CD14-positive monocyte (primary cell): Measurements from ENCODE around the gene CRB2. TPM values are rescaled to one million over a fixed set of nuclear protein-coding genes. Genes with fewer than 3 reads are reported as not detected.

Source experiments
- DNase-seq, 3 donors: peaks; one replicate each; pipeline ENCODE4 v3.0.0-alpha.2; 2011 to 2022
- H2AFZ ChIP-seq: 2 replicates; pipeline ENCODE4 v1.6.0; 2012; ENCODE audit warnings: mild to moderate bottlenecking, low read depth, low read length, inconsistent platforms; ENCODE audit not compliant: insufficient read depth, poor library complexity, severe bottlenecking
- H3K27ac ChIP-seq, 2 donors: 1 replicate in 1 of 2; 2 replicates in 1 of 2; pipeline ENCODE4 v1.5.1; 2012 to 2013; ENCODE audit warnings: low read length in 2 of 2, control low read depth in 1 of 2, inconsistent platforms in 1 of 2, low read depth in 1 of 2, mild to moderate bottlenecking in 1 of 2
- H3K27me3 ChIP-seq, 2 donors: one replicate each; pipeline versions ENCODE4 v1.6.0 to v1.6.1; 2011 to 2013; ENCODE audit warnings: low read length in 2 of 2; ENCODE audit not compliant: control insufficient read depth in 2 of 2, insufficient read depth in 2 of 2
- H3K36me3 ChIP-seq, 2 donors: replicated peaks in 1 of 2; 1 replicate in 1 of 2; 2 replicates in 1 of 2; pipeline versions ENCODE4 v1.5.1 to v1.6.1; 2012 to 2013; ENCODE audit warnings: low read length in 2 of 2, control low read depth in 1 of 2, inconsistent platforms in 1 of 2, mild to moderate bottlenecking in 1 of 2; ENCODE audit not compliant: insufficient read depth in 2 of 2, control insufficient read depth in 1 of 2
- H3K4me1 ChIP-seq, 2 donors: 1 replicate in 1 of 2; 2 replicates in 1 of 2; pipeline versions ENCODE4 v1.5.1 to v1.6.1; 2012 to 2013; ENCODE audit warnings: low read length in 2 of 2, control low read depth in 1 of 2, inconsistent platforms in 1 of 2, mild to moderate bottlenecking in 1 of 2, moderate library complexity in 1 of 2; ENCODE audit not compliant: insufficient read depth in 2 of 2, control insufficient read depth in 1 of 2
- H3K4me2 ChIP-seq: replicated peaks from 2 replicates; pipeline ENCODE3; 2012; ENCODE audit warnings: low read length, moderate library complexity, mild to moderate bottlenecking; ENCODE audit not compliant: poor library complexity, severe bottlenecking; ENCODE audit errors: extremely low read depth
- H3K4me3 ChIP-seq, 3 experiments: fragments of 200-600 bp in 1 of 3; sonication (generic) in 1 of 3; replicated peaks in 1 of 3; 1 replicate in 2 of 3; 2 replicates in 1 of 3; pipeline ENCODE4 v1.5.1; 2011 to 2013; ENCODE audit warnings: low read length in 3 of 3, mild to moderate bottlenecking in 3 of 3, control low read depth in 2 of 3, low read depth in 2 of 3, inconsistent platforms in 1 of 3, moderate library complexity in 1 of 3
- H3K79me2 ChIP-seq: 2 replicates; pipeline ENCODE4 v1.6.0; 2012; ENCODE audit warnings: mild to moderate bottlenecking, control low read depth, inconsistent platforms, low read length, moderate library complexity; ENCODE audit not compliant: insufficient read depth
- H3K9ac ChIP-seq: 2 replicates; pipeline ENCODE4 v1.6.0; 2017; ENCODE audit warnings: low read length, mild to moderate bottlenecking; ENCODE audit not compliant: insufficient read depth, poor library complexity, severe bottlenecking
- H3K9me3 ChIP-seq, 2 donors: replicated peaks in 1 of 2; 1 replicate in 1 of 2; 2 replicates in 1 of 2; pipeline versions ENCODE4 v1.5.1 to v1.6.1; 2012 to 2013; ENCODE audit warnings: low read length in 2 of 2, control low read depth in 1 of 2; ENCODE audit not compliant: control insufficient read depth in 1 of 2, insufficient read depth in 1 of 2
- H4K20me1 ChIP-seq: 2 replicates; pipeline ENCODE4 v1.6.0; 2012; ENCODE audit warnings: mild to moderate bottlenecking, low read length, control low read depth, moderate library complexity; ENCODE audit not compliant: insufficient read depth
- H3K27ac Mint-ChIP-seq, 7 donors: one replicate each; pipeline ENCODE4 v1.8.0; 2020; ENCODE audit warnings: mild to moderate bottlenecking in 7 of 7, mixed read lengths in 7 of 7, moderate library complexity in 6 of 7, inconsistent platforms in 2 of 7
- H3K27me3 Mint-ChIP-seq, 3 donors: one replicate each; pipeline ENCODE4 v1.8.0; 2021 to 2022; ENCODE audit warnings: low read depth in 3 of 3, mild to moderate bottlenecking in 3 of 3, mixed read lengths in 3 of 3, moderate library complexity in 3 of 3, inconsistent platforms in 1 of 3
- H3K36me3 Mint-ChIP-seq, 2 donors: one replicate each; pipeline ENCODE4 v1.8.0; 2020; ENCODE audit warnings: mixed read lengths in 2 of 2, inconsistent platforms in 1 of 2, mild to moderate bottlenecking in 1 of 2
- H3K4me1 Mint-ChIP-seq: one replicate; pipeline ENCODE4 v1.8.0; 2020; ENCODE audit warnings: mild to moderate bottlenecking, mixed read lengths
- H3K4me3 Mint-ChIP-seq, 2 donors: one replicate each; pipeline ENCODE4 v1.8.0; 2020; ENCODE audit warnings: mild to moderate bottlenecking in 2 of 2, mixed read lengths in 2 of 2, moderate library complexity in 1 of 2
- H3K9me3 Mint-ChIP-seq, 7 donors: one replicate each; pipeline ENCODE4 v1.8.0; 2020 to 2022; ENCODE audit warnings: mixed read lengths in 7 of 7, mild to moderate bottlenecking in 6 of 7, moderate library complexity in 6 of 7, inconsistent platforms in 2 of 7
- WGBS: methylation state at CpG from one replicate; pipeline ENCODE4 v1.1.5; 2013; ENCODE audit warnings: missing lambda C conversion rate; ENCODE audit not compliant: insufficient coverage; 5-methylcytosine and 5-hydroxymethylcytosine counted together
- intact Hi-C, 2 donors: fragments of 100-400 bp; cut with micrococcal nuclease; formaldehyde crosslinking; loops; one replicate each; pipeline versions ENCODE4 v1.15.0 to v1.15.1; 2023
- polyA plus RNA-seq, 3 donors: library from polyadenylated mRNA; depleted of rRNA in 1 of 3; unstranded in 2 of 3; stranded (reverse) in 1 of 3; fragments of 300-500 nt in 2 of 3; fragments of >200 nt in 1 of 3; fragmentation: Illumina TruSeq in 2 of 3; gene quantifications; 1 replicate in 2 of 3; 2 replicates in 1 of 3; pipeline ENCODE4 v1.2.3, GENCODE V29; 2012 to 2021
- TF ChIP-seq, protein P1 (sequence below): fragments of 200-600 bp; IDR thresholded peaks from one replicate; pipeline ENCODE4 v1.8.0; 2022; ENCODE audit warnings: antibody characterized with exemption, mild to moderate bottlenecking

CRB2 gene
- polyA plus RNA-seq, 3 donors: not detected

DNA sequence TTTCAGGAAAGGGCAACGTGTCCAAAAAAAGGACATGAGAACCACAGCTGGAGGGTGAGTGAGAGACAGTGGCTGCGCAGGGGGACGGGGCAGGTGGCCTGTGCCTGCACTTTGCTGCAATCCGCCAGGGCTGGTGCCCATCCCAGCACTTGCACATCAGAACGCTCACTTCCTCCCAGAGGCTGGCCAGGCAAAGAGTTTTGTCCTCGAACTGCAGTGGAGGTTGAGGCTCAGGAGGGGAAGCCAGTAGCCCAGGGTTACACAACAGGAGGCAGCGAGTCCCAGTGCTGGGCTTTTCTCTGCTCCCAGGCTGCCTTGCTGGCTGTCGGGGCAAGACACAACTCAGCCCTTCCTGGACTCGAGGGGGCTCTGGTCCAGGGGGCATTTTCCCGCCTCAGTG lies 33.1 kb downstream of the CRB2 start:
- WGBS: 19% methylated on average over 3 of the region's 10 CpGs
- no peak overlapping the region for H3K9ac ChIP-seq
- peaks cover 32% of the 10 kb centered on the region for H3K4me1 Mint-ChIP-seq
- H3K4me2 ChIP-seq: no peak overlapping the region
- peaks cover 0 to 8% (median 2%) of the 10 kb centered on the region in 7 donors for H3K9me3 Mint-ChIP-seq
- no peak overlapping the region for H3K4me3 ChIP-seq
- TF ChIP-seq, protein P1, sequence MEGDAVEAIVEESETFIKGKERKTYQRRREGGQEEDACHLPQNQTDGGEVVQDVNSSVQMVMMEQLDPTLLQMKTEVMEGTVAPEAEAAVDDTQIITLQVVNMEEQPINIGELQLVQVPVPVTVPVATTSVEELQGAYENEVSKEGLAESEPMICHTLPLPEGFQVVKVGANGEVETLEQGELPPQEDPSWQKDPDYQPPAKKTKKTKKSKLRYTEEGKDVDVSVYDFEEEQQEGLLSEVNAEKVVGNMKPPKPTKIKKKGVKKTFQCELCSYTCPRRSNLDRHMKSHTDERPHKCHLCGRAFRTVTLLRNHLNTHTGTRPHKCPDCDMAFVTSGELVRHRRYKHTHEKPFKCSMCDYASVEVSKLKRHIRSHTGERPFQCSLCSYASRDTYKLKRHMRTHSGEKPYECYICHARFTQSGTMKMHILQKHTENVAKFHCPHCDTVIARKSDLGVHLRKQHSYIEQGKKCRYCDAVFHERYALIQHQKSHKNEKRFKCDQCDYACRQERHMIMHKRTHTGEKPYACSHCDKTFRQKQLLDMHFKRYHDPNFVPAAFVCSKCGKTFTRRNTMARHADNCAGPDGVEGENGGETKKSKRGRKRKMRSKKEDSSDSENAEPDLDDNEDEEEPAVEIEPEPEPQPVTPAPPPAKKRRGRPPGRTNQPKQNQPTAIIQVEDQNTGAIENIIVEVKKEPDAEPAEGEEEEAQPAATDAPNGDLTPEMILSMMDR: no peak
- no peaks in the 10 kb centered on the region for H3K27me3 ChIP-seq
- DNase-seq: peak; percentile 39 to 58 (median 40)
- no peak overlapping the region for H2AFZ ChIP-seq
- peak overlapping the region in 4 of 7 donors; percentile 21 to 78 (median 44) for H3K27ac Mint-ChIP-seq
- H3K36me3 Mint-ChIP-seq: peaks cover 15 to 33% of the 10 kb centered on the region in 2 donors
- H3K27me3 Mint-ChIP-seq: peaks cover 0 to 1% (median 0%) of the 10 kb centered on the region in 3 donors
- peak overlapping the region; percentile 6 to 24 for H3K4me3 Mint-ChIP-seq
- intact Hi-C loops: no loop called here
- no peak overlapping the region for H3K27ac ChIP-seq
- no peaks in the 10 kb centered on the region for H3K9me3 ChIP-seq
- no peaks in the 10 kb centered on the region for H3K79me2 ChIP-seq
- H3K4me1 ChIP-seq: peaks cover 30% of the 10 kb centered on the region in 2 donors
- peaks cover 7 to 14% of the 10 kb centered on the region in 2 donors for H3K36me3 ChIP-seq
- peaks cover 63% of the 10 kb centered on the region for H4K20me1 ChIP-seq

DNA sequence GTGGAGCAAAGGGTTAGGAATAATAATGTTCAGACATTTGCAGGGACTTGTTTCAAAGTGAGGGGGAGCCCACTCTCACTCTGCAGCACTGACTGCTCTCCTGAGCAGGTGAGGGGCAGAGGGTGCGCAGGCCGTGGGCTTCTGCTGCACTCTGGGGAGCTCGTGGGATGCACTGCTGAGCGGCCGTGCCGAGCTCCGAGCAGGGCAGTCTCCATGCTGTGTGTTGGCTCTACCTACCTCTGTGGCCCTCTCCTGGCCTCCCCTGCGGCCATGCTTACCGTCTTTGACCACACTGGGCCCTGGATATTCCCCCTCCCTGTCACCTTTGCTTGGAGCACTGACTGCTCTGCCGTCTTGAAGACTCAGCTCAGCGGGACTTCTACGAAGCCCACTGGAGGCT lies 33.7 kb downstream of the CRB2 start:
- intact Hi-C loops: no loop called here
- H2AFZ ChIP-seq: no peak overlapping the region
- H3K27ac ChIP-seq: no peak overlapping the region
- peaks cover 0 to 10% (median 3%) of the 10 kb centered on the region in 7 donors for H3K9me3 Mint-ChIP-seq
- peaks cover 59% of the 10 kb centered on the region for H4K20me1 ChIP-seq
- H3K36me3 Mint-ChIP-seq: peaks cover 15 to 31% of the 10 kb centered on the region in 2 donors
- H3K9me3 ChIP-seq: no peaks in the 10 kb centered on the region
- H3K4me2 ChIP-seq: no peak overlapping the region
- H3K4me3 Mint-ChIP-seq: no peak overlapping the region
- H3K27ac Mint-ChIP-seq: peak overlapping the region in 1 of 7 donors; percentile 78
- H3K4me3 ChIP-seq: no peak overlapping the region
- H3K4me1 ChIP-seq: peaks cover 30% of the 10 kb centered on the region in 2 donors
- H3K79me2 ChIP-seq: no peaks in the 10 kb centered on the region
- peaks cover 32% of the 10 kb centered on the region for H3K4me1 Mint-ChIP-seq
- peak overlapping the region; percentile 15 for H3K9ac ChIP-seq
- TF ChIP-seq, protein P1: no peak
- peaks cover 0 to 1% (median 0%) of the 10 kb centered on the region in 3 donors for H3K27me3 Mint-ChIP-seq
- DNase-seq: no peak
- WGBS: 86% methylated on average over 11 of the region's 12 CpGs
- H3K36me3 ChIP-seq: peaks cover 6 to 10% of the 10 kb centered on the region in 2 donors
- no peaks in the 10 kb centered on the region for H3K27me3 ChIP-seq
